CD14-positive monocyte (primary cell): ENCODE results near the gene USP49. TPM values are rescaled to one million over a fixed set of nuclear protein-coding genes. Genes with fewer than 3 reads are reported as not detected.

Experiments used
- DNase-seq, 3 donors: peaks; one replicate each; pipeline ENCODE4 v3.0.0-alpha.2; 2011 to 2022
- H2AFZ ChIP-seq: 2 replicates; pipeline ENCODE4 v1.6.0; 2012; ENCODE audit warnings: mild to moderate bottlenecking, low read depth, low read length, inconsistent platforms; ENCODE audit not compliant: insufficient read depth, poor library complexity, severe bottlenecking
- H3K27ac ChIP-seq, 2 donors: 1 replicate in 1 of 2; 2 replicates in 1 of 2; pipeline ENCODE4 v1.5.1; 2012 to 2013; ENCODE audit warnings: low read length in 2 of 2, control low read depth in 1 of 2, inconsistent platforms in 1 of 2, low read depth in 1 of 2, mild to moderate bottlenecking in 1 of 2
- H3K27me3 ChIP-seq, 2 donors: one replicate each; pipeline versions ENCODE4 v1.6.0 to v1.6.1; 2011 to 2013; ENCODE audit warnings: low read length in 2 of 2; ENCODE audit not compliant: control insufficient read depth in 2 of 2, insufficient read depth in 2 of 2
- H3K36me3 ChIP-seq, 2 donors: replicated peaks in 1 of 2; 1 replicate in 1 of 2; 2 replicates in 1 of 2; pipeline versions ENCODE4 v1.5.1 to v1.6.1; 2012 to 2013; ENCODE audit warnings: low read length in 2 of 2, control low read depth in 1 of 2, inconsistent platforms in 1 of 2, mild to moderate bottlenecking in 1 of 2; ENCODE audit not compliant: insufficient read depth in 2 of 2, control insufficient read depth in 1 of 2
- H3K4me1 ChIP-seq, 2 donors: 1 replicate in 1 of 2; 2 replicates in 1 of 2; pipeline versions ENCODE4 v1.5.1 to v1.6.1; 2012 to 2013; ENCODE audit warnings: low read length in 2 of 2, control low read depth in 1 of 2, inconsistent platforms in 1 of 2, mild to moderate bottlenecking in 1 of 2, moderate library complexity in 1 of 2; ENCODE audit not compliant: insufficient read depth in 2 of 2, control insufficient read depth in 1 of 2
- H3K4me2 ChIP-seq: replicated peaks from 2 replicates; pipeline ENCODE3; 2012; ENCODE audit warnings: low read length, moderate library complexity, mild to moderate bottlenecking; ENCODE audit not compliant: poor library complexity, severe bottlenecking; ENCODE audit errors: extremely low read depth
- H3K4me3 ChIP-seq, 3 experiments: fragments of 200-600 bp in 1 of 3; sonication (generic) in 1 of 3; replicated peaks in 1 of 3; 1 replicate in 2 of 3; 2 replicates in 1 of 3; pipeline ENCODE4 v1.5.1; 2011 to 2013; ENCODE audit warnings: low read length in 3 of 3, mild to moderate bottlenecking in 3 of 3, control low read depth in 2 of 3, low read depth in 2 of 3, inconsistent platforms in 1 of 3, moderate library complexity in 1 of 3
- H3K79me2 ChIP-seq: 2 replicates; pipeline ENCODE4 v1.6.0; 2012; ENCODE audit warnings: mild to moderate bottlenecking, control low read depth, inconsistent platforms, low read length, moderate library complexity; ENCODE audit not compliant: insufficient read depth
- H3K9ac ChIP-seq: 2 replicates; pipeline ENCODE4 v1.6.0; 2017; ENCODE audit warnings: low read length, mild to moderate bottlenecking; ENCODE audit not compliant: insufficient read depth, poor library complexity, severe bottlenecking
- H3K9me3 ChIP-seq, 2 donors: replicated peaks in 1 of 2; 1 replicate in 1 of 2; 2 replicates in 1 of 2; pipeline versions ENCODE4 v1.5.1 to v1.6.1; 2012 to 2013; ENCODE audit warnings: low read length in 2 of 2, control low read depth in 1 of 2; ENCODE audit not compliant: control insufficient read depth in 1 of 2, insufficient read depth in 1 of 2
- H4K20me1 ChIP-seq: 2 replicates; pipeline ENCODE4 v1.6.0; 2012; ENCODE audit warnings: mild to moderate bottlenecking, low read length, control low read depth, moderate library complexity; ENCODE audit not compliant: insufficient read depth
- H3K27ac Mint-ChIP-seq, 7 donors: one replicate each; pipeline ENCODE4 v1.8.0; 2020; ENCODE audit warnings: mild to moderate bottlenecking in 7 of 7, mixed read lengths in 7 of 7, moderate library complexity in 6 of 7, inconsistent platforms in 2 of 7
- H3K27me3 Mint-ChIP-seq, 3 donors: one replicate each; pipeline ENCODE4 v1.8.0; 2021 to 2022; ENCODE audit warnings: low read depth in 3 of 3, mild to moderate bottlenecking in 3 of 3, mixed read lengths in 3 of 3, moderate library complexity in 3 of 3, inconsistent platforms in 1 of 3
- H3K36me3 Mint-ChIP-seq, 2 donors: one replicate each; pipeline ENCODE4 v1.8.0; 2020; ENCODE audit warnings: mixed read lengths in 2 of 2, inconsistent platforms in 1 of 2, mild to moderate bottlenecking in 1 of 2
- H3K4me1 Mint-ChIP-seq: one replicate; pipeline ENCODE4 v1.8.0; 2020; ENCODE audit warnings: mild to moderate bottlenecking, mixed read lengths
- H3K4me3 Mint-ChIP-seq, 2 donors: one replicate each; pipeline ENCODE4 v1.8.0; 2020; ENCODE audit warnings: mild to moderate bottlenecking in 2 of 2, mixed read lengths in 2 of 2, moderate library complexity in 1 of 2
- H3K9me3 Mint-ChIP-seq, 7 donors: one replicate each; pipeline ENCODE4 v1.8.0; 2020 to 2022; ENCODE audit warnings: mixed read lengths in 7 of 7, mild to moderate bottlenecking in 6 of 7, moderate library complexity in 6 of 7, inconsistent platforms in 2 of 7
- CTCF ChIP-seq: fragments of 200-600 bp; IDR thresholded peaks from one replicate; pipeline ENCODE4 v1.8.0; 2022; ENCODE audit warnings: antibody characterized with exemption, mild to moderate bottlenecking
- WGBS: methylation state at CpG from one replicate; pipeline ENCODE4 v1.1.5; 2013; ENCODE audit warnings: missing lambda C conversion rate; ENCODE audit not compliant: insufficient coverage; 5-methylcytosine and 5-hydroxymethylcytosine counted together
- intact Hi-C, 2 donors: fragments of 100-400 bp; cut with micrococcal nuclease; formaldehyde crosslinking; loops; one replicate each; pipeline versions ENCODE4 v1.15.0 to v1.15.1; 2023
- polyA plus RNA-seq, 3 donors: library from polyadenylated mRNA; depleted of rRNA in 1 of 3; unstranded in 2 of 3; stranded (reverse) in 1 of 3; fragments of 300-500 nt in 2 of 3; fragments of >200 nt in 1 of 3; fragmentation: Illumina TruSeq in 2 of 3; gene quantifications; 1 replicate in 2 of 3; 2 replicates in 1 of 3; pipeline ENCODE4 v1.2.3, GENCODE V29; 2012 to 2021

Gene USP49
- polyA plus RNA-seq, 3 donors: 0.08 to 4.8 (median 0.37) TPM

DNA sequence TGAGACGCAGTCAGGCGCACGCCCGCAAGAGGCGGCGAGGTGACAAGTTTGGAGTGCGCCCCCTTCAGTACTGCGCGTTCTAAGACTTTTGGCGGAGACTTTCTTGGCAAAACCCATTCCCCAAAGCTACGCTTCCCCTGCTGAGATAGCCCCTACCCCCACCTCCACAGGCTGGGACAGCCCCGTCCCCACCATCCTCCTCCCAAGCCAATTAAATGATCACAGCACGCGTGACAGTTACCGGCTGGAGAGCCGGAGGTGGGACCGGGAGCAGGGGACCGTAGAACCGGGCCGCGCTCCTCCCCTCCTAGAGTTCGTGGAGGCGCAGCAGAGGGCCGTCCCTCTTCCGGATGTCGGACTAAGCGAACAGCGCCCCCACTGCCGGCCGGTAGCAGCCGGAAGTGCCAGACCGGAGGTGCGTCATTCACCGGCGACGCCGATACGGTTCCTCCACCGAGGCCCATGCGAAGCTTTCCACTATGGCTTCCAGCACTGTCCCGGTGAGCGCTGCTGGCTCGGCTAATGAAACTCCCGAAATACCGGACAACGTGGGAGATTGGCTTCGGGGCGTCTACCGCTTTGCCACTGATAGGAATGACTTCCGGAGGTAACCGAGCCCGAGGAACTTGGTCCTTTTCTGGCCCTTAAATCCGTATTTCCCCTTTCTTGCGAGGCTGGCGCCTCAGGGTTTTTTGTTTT, 107.8 kb downstream of the USP49 start, which contains the start of gene TOMM6:
Gene TOMM6 (plus strand): TSS at position 476 of the 699 bp plus-strand sequence. CDS start 4 bp downstream, at position 480.
- H3K36me3 ChIP-seq: peaks cover 28 to 35% of the 10 kb centered on the region in 2 donors
- H3K9ac ChIP-seq: peak within 1 kb of the TSS; percentile 80
- intact Hi-C loops: loop anchor here (2.0 to 10.0 kb wide), 8 partner anchors 53 to 427 kb away; partner anchors contain the start of genes BYSL (in 2 of the 2), MED20 (in 2 of the 2), TAF8 (in 2 of the 2) and USP49 (in 2 of the 2)
- Mint-ChIP-seq H3K4me3 (peak within 1 kb of the TSS; percentile 88 to 94), H3K27me3 (peaks cover 0 to 5% (median 4%) of the 10 kb centered on the region in 3 donors), H3K27ac (peak within 1 kb of the TSS; percentile 93 to 97 (median 95)), H3K36me3 (peaks cover 28 to 32% of the 10 kb centered on the region in 2 donors), H3K4me1 (peaks cover 32% of the 10 kb centered on the region), H3K9me3 (no peaks in the 10 kb centered on the region)
- H3K4me1 ChIP-seq: peaks cover 30 to 58% of the 10 kb centered on the region in 2 donors
- peaks cover 23% of the 10 kb centered on the region for H3K79me2 ChIP-seq
- peak within 1 kb of the TSS; percentile 78 to 99 (median 83) for H3K4me3 ChIP-seq
- peak within 1 kb of the TSS; percentile 95 for H3K4me2 ChIP-seq
- peak within 1 kb of the TSS; percentile 75 for H2AFZ ChIP-seq
- H3K27me3 ChIP-seq: no peaks in the 10 kb centered on the region
- peak; percentile 92 to 93 (median 93) for DNase-seq
- peak within 1 kb of the TSS; percentile 82 to 86 for H3K27ac ChIP-seq
- peak; percentile 87 for TF ChIP-seq CTCF
- peaks cover 22% of the 10 kb centered on the region for H4K20me1 ChIP-seq
- under 1% methylated on average over 55 of the region's 55 CpGs for WGBS
- no peaks in the 10 kb centered on the region for H3K9me3 ChIP-seq

GRCh38 chr6:41786451-41787218, 108.5 kb downstream of the USP49 start:
- Histone ChIP-seq H3K27ac (peak overlapping the region; percentile 82 to 86), H3K4me1 (peaks cover 31 to 62% of the 10 kb centered on the region in 2 donors), H3K9me3 (no peaks in the 10 kb centered on the region), H3K79me2 (peaks cover 23% of the 10 kb centered on the region), H3K4me3 (peak overlapping the region; percentile 78 to 99 (median 83)), H2AFZ (peak overlapping the region; percentile 75), H3K27me3 (no peaks in the 10 kb centered on the region), H3K36me3 (peaks cover 21 to 27% of the 10 kb centered on the region in 2 donors), H3K4me2 (peak overlapping the region; percentile 95), H3K9ac (peak overlapping the region; percentile 80), H4K20me1 (peaks cover 21% of the 10 kb centered on the region)
- intact Hi-C loops: loop anchor here (2.0 to 10.0 kb wide), 8 partner anchors 52 to 428 kb away; partner anchors contain the start of genes BYSL (in 2 of the 2), MED20 (in 2 of the 2), TAF8 (in 2 of the 2) and USP49 (in 2 of the 2)
- Mint-ChIP-seq H3K4me1 (peaks cover 35% of the 10 kb centered on the region), H3K36me3 (peaks cover 21 to 24% of the 10 kb centered on the region in 2 donors), H3K9me3 (no peaks in the 10 kb centered on the region), H3K27ac (peak overlapping the region; percentile 93 to 97 (median 95)), H3K27me3 (peaks cover 0 to 7% (median 4%) of the 10 kb centered on the region in 3 donors), H3K4me3 (peak overlapping the region; percentile 88 to 94)
- under 1% methylated on average over 54 of the region's 58 CpGs for WGBS
- peak; percentile 83 for TF ChIP-seq CTCF
- peak; percentile 64 to 79 (median 68) for DNase-seq
